ENCODE measurements around the gene VPS52. TPM values are rescaled to one million over a fixed set of nuclear protein-coding genes. Genes with fewer than 3 reads are reported as not detected.
A peak's percentile ranks its signal among the peaks of the same experiment; 100 is the strongest.
"Not testable (repeated sequence)": the region's sequence is repeated elsewhere in the genome, so short reads cannot be mapped to it uniquely, and the experiment has no call there.

The VPS52 gene
- total RNA-seq, 1 donor from 2014 or later: 28.7 TPM

GRCh38 chr6:33264015-33264414 is 7.7 kb downstream of the VPS52 start:
- Histone ChIP-seq H3K9ac (no peak overlapping the region), H3F3A (ENCODE audit: low read depth) (no peaks in the 10 kb centered on the region), H3K9me3 (ENCODE audit: low read depth) (no peaks in the 10 kb centered on the region), H3K4me2 (no peak overlapping the region), H4K20me1 (ENCODE audit: low read depth) (no peaks in the 10 kb centered on the region), H2AFZ (replicated peaks) (no peak overlapping the region), H3K4me3 (no peak overlapping the region), H3K36me3 (peaks cover 5% of the 10 kb centered on the region), H3K27ac (no peak overlapping the region), H3K4me1 (no peaks in the 10 kb centered on the region), H3K79me2 (ENCODE audit: low read depth) (no peaks in the 10 kb centered on the region), H3K27me3 (no peaks in the 10 kb centered on the region)
- no peak for TF ChIP-seq EZH2phosphoT487 (IDR thresholded peaks at IDR 0.05)
- no peak for TF ChIP-seq CTCF (IDR thresholded peaks at IDR 0.05)
- TF ChIP-seq EZH2 (IDR thresholded peaks at IDR 0.05): no peak
- no peaks in the 10 kb centered on the region for H3K9me3 Mint-ChIP-seq
- H3K4me1 Mint-ChIP-seq: no peaks in the 10 kb centered on the region
- no peak overlapping the region for H3K27ac Mint-ChIP-seq
- H3K27me3 Mint-ChIP-seq (ENCODE audit: insufficient read depth, low read depth): no peaks in the 10 kb centered on the region
- DNase-seq (ENCODE audit: low spot score): no peak
- H3K4me3 Mint-ChIP-seq: peak overlapping the region; percentile 41
- H3K36me3 Mint-ChIP-seq: peaks cover 34% of the 10 kb centered on the region

- H3K27me3 ChIP-seq; H4K20me1 ChIP-seq (ENCODE audit: low read depth); DNase-seq (ENCODE audit: low spot score); H3K36me3 ChIP-seq; H3F3A ChIP-seq (ENCODE audit: low read depth); H3K4me1 ChIP-seq; H3K4me1 Mint-ChIP-seq; H3K4me2 ChIP-seq; H3K9me3 Mint-ChIP-seq; H3K27me3 Mint-ChIP-seq (ENCODE audit: insufficient read depth, low read depth); H3K9me3 ChIP-seq (ENCODE audit: low read depth); H3K27ac Mint-ChIP-seq; H3K79me2 ChIP-seq (ENCODE audit: low read depth); H3K9ac ChIP-seq; H3K4me3 ChIP-seq; H3K27ac ChIP-seq; H2AFZ ChIP-seq (replicated peaks); H3K4me3 Mint-ChIP-seq: not testable (repeated sequence)
- peaks cover 29% of the 10 kb centered on the region for H3K36me3 Mint-ChIP-seq
Observed at GRCh38 chr6:33262490-33262889, 9.2 kb downstream of the VPS52 start.

GRCh38 chr6:33259032-33259431 is 12.6 kb downstream of the VPS52 start:
- Mint-ChIP-seq H3K4me3 (no peak overlapping the region), H3K36me3 (peaks cover 23% of the 10 kb centered on the region), H3K27me3 (ENCODE audit: insufficient read depth, low read depth) (peaks cover 4% of the 10 kb centered on the region), H3K27ac (no peak overlapping the region), H3K9me3 (no peaks in the 10 kb centered on the region), H3K4me1 (no peaks in the 10 kb centered on the region)
- Histone ChIP-seq H3K9ac (no peak overlapping the region), H3K36me3 (peaks cover 5% of the 10 kb centered on the region), H3K4me2 (no peak overlapping the region), H3K4me3 (no peak overlapping the region), H3K27ac (no peak overlapping the region), H3K4me1 (no peaks in the 10 kb centered on the region), H4K20me1 (ENCODE audit: low read depth) (no peaks in the 10 kb centered on the region), H2AFZ (replicated peaks) (no peak overlapping the region), H3K27me3 (no peaks in the 10 kb centered on the region), H3K79me2 (ENCODE audit: low read depth) (no peaks in the 10 kb centered on the region), H3K9me3 (ENCODE audit: low read depth) (no peaks in the 10 kb centered on the region), H3F3A (ENCODE audit: low read depth) (no peaks in the 10 kb centered on the region)
- no peak for DNase-seq (ENCODE audit: low spot score)
- no peak for TF ChIP-seq EZH2phosphoT487 (IDR thresholded peaks at IDR 0.05)
- TF ChIP-seq EZH2 (IDR thresholded peaks at IDR 0.05): no peak
- TF ChIP-seq CTCF (IDR thresholded peaks at IDR 0.05): no peak

GRCh38 chr6:33254591-33254990 is 17.1 kb downstream of the VPS52 start:
- Histone ChIP-seq H3K27me3 (no peaks in the 10 kb centered on the region), H3K4me2 (no peak overlapping the region), H3K4me3 (no peak overlapping the region), H3K36me3 (no peaks in the 10 kb centered on the region), H2AFZ (replicated peaks) (no peak overlapping the region), H3K79me2 (ENCODE audit: low read depth) (no peaks in the 10 kb centered on the region), H3K9ac (no peak overlapping the region), H4K20me1 (ENCODE audit: low read depth) (no peaks in the 10 kb centered on the region), H3F3A (ENCODE audit: low read depth) (peaks cover 7% of the 10 kb centered on the region), H3K4me1 (no peaks in the 10 kb centered on the region), H3K27ac (peak overlapping the region; percentile 37), H3K9me3 (ENCODE audit: low read depth) (no peaks in the 10 kb centered on the region)
- TF ChIP-seq CTCF (IDR thresholded peaks at IDR 0.05) (no peak), EZH2phosphoT487 (IDR thresholded peaks at IDR 0.05) (no peak), EZH2 (IDR thresholded peaks at IDR 0.05) (no peak)
- H3K27me3 Mint-ChIP-seq (ENCODE audit: insufficient read depth, low read depth): peaks cover 5% of the 10 kb centered on the region
- H3K4me3 Mint-ChIP-seq: no peak overlapping the region
- H3K4me1 Mint-ChIP-seq: peaks cover 10% of the 10 kb centered on the region
- H3K36me3 Mint-ChIP-seq: peaks cover 18% of the 10 kb centered on the region
- DNase-seq (ENCODE audit: low spot score): no peak
- no peak overlapping the region for H3K27ac Mint-ChIP-seq
- no peaks in the 10 kb centered on the region for H3K9me3 Mint-ChIP-seq
